ENCODE results near the gene NFKBIE.

DNA sequence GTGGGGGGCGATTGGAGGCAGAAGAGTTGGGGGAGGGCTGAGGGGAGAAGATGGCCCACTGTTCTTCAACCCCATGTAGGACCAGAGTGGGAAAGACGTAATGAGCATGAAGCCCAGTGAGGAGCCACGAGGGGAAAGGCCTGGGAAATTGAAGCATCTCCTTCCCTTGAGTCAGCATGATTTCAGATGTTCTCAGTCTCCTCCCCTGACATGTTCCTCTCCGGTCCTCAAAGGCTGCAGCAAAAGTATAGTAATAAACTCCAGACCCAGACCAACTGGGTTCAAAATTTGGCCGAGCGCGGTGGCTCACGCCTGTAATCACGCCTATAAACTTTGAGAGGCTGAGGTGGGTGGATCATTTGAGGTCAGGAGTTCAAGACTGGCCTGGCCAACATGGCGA is 1.9 kb upstream of the NFKBIE start:
- TF ChIP-seq, protein P1, sequence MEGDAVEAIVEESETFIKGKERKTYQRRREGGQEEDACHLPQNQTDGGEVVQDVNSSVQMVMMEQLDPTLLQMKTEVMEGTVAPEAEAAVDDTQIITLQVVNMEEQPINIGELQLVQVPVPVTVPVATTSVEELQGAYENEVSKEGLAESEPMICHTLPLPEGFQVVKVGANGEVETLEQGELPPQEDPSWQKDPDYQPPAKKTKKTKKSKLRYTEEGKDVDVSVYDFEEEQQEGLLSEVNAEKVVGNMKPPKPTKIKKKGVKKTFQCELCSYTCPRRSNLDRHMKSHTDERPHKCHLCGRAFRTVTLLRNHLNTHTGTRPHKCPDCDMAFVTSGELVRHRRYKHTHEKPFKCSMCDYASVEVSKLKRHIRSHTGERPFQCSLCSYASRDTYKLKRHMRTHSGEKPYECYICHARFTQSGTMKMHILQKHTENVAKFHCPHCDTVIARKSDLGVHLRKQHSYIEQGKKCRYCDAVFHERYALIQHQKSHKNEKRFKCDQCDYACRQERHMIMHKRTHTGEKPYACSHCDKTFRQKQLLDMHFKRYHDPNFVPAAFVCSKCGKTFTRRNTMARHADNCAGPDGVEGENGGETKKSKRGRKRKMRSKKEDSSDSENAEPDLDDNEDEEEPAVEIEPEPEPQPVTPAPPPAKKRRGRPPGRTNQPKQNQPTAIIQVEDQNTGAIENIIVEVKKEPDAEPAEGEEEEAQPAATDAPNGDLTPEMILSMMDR (IDR thresholded peaks at IDR 0.05) = no peak
- TF ChIP-seq POLR2A (IDR thresholded peaks at IDR 0.05) = no peak
